SK-N-SH treated with all-trans-retinoic acid at 6 μM for 48 hours (cell line): ENCODE results near the gene TACR1.

Experiments
- ARNTL ChIP-seq: fragments of 450-650 bp; formaldehyde crosslinking; IDR thresholded peaks from 2 replicates; pipeline ENCODE4 v1.5.0; 2020; ENCODE audit warnings: low read depth, mild to moderate bottlenecking, moderate library complexity, borderline replicate concordance
- CSDC2 ChIP-seq: fragments of 250-450 bp; sonication (Bioruptor Pico); IDR thresholded peaks from 2 replicates; pipeline ENCODE4 v1.5.0; 2020; ENCODE audit warnings: mild to moderate bottlenecking, moderate library complexity
- ESRRG ChIP-seq: fragments of 250-450 bp; sonication (Bioruptor Pico); IDR thresholded peaks from 2 replicates; pipeline ENCODE4 v1.6.1; 2021; ENCODE audit warnings: mild to moderate bottlenecking
- OSR1 ChIP-seq: fragments of 250-450 bp; sonication (Bioruptor Pico); IDR thresholded peaks from 2 replicates; pipeline ENCODE4 v1.8.0; 2022; ENCODE audit warnings: moderate library complexity, mild to moderate bottlenecking, inconsistent platforms
- RARB ChIP-seq: fragments of 250-450 bp; sonication (Bioruptor Pico); IDR thresholded peaks from 2 replicates; pipeline ENCODE4 v1.8.0; 2021; ENCODE audit warnings: mild to moderate bottlenecking, moderate library complexity
- ZC3H10 ChIP-seq: fragments of 250-450 bp; sonication (Bioruptor Pico); IDR thresholded peaks from 2 replicates; pipeline ENCODE4 v1.5.1; 2021; ENCODE audit warnings: mild to moderate bottlenecking, moderate library complexity
- ZFP3 ChIP-seq: fragments of 250-450 bp; sonication (Bioruptor Pico); IDR thresholded peaks from 2 replicates; pipeline ENCODE4 v1.5.0; 2020; ENCODE audit warnings: mild to moderate bottlenecking, moderate library complexity
- TF ChIP-seq, protein P1 (sequence below): fragments of 250-450 bp; sonication (Bioruptor Pico); IDR thresholded peaks from 2 replicates; pipeline ENCODE4 v1.5.1; 2021; ENCODE audit warnings: mild to moderate bottlenecking, moderate library complexity
- TF ChIP-seq, protein P2 (sequence below): fragments of 250-450 bp; sonication (Bioruptor Pico); IDR thresholded peaks from 2 replicates; pipeline ENCODE4 v1.8.0; 2020; ENCODE audit warnings: mild to moderate bottlenecking, moderate library complexity, borderline replicate concordance

DNA sequence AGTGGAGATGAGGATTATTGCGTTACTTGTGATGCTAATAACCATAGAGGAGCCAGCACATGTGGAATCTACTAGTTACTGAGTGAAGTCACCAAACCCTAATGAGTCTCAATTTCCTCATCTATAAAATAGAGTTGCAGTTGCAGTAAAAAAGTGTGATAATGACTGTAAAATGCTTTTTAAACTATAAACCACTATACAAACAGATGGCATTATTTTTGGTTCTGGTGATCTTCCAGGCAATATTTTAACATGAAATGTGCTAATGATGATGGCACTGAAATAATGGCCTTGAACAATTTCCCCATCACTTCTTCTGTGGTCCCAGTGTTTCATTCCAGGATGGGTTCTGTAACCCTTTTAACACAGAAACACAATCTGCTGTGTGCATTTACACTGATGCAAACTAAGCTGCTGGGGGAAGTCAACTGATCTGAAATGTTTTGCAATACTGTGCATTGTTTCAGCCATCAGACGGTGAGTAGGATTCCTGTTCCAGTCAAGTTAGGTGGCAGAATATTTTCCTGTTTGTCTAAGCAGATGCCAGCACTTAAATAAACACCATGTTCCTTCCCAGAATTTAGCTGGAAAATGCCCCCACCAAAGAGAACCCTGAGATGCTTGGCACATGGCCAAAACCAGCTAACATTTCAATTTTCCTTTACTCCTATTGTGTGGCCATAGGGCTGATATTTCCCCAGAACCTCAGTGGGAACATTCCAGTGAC is 52.6 kb downstream of the TACR1 start:
- TF ChIP-seq ARNTL (CRISPR knock-in tag) (no peak), OSR1 (CRISPR knock-in tag) (no peak), ZFP3 (CRISPR knock-in tag) (no peak), ESRRG (no peak), ZC3H10 (CRISPR knock-in tag) (no peak), CSDC2 (CRISPR knock-in tag) (no peak), RARB (CRISPR knock-in tag) (no peak)
- TF ChIP-seq, protein P1, sequence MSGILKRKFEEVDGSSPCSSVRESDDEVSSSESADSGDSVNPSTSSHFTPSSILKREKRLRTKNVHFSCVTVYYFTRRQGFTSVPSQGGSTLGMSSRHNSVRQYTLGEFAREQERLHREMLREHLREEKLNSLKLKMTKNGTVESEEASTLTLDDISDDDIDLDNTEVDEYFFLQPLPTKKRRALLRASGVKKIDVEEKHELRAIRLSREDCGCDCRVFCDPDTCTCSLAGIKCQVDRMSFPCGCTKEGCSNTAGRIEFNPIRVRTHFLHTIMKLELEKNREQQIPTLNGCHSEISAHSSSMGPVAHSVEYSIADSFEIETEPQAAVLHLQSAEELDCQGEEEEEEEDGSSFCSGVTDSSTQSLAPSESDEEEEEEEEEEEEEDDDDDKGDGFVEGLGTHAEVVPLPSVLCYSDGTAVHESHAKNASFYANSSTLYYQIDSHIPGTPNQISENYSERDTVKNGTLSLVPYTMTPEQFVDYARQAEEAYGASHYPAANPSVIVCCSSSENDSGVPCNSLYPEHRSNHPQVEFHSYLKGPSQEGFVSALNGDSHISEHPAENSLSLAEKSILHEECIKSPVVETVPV (CRISPR knock-in tag), result no peak
- TF ChIP-seq, protein P2, sequence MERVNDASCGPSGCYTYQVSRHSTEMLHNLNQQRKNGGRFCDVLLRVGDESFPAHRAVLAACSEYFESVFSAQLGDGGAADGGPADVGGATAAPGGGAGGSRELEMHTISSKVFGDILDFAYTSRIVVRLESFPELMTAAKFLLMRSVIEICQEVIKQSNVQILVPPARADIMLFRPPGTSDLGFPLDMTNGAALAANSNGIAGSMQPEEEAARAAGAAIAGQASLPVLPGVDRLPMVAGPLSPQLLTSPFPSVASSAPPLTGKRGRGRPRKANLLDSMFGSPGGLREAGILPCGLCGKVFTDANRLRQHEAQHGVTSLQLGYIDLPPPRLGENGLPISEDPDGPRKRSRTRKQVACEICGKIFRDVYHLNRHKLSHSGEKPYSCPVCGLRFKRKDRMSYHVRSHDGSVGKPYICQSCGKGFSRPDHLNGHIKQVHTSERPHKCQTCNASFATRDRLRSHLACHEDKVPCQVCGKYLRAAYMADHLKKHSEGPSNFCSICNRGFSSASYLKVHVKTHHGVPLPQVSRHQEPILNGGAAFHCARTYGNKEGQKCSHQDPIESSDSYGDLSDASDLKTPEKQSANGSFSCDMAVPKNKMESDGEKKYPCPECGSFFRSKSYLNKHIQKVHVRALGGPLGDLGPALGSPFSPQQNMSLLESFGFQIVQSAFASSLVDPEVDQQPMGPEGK, result no peak
